Lower lobe of right lung (tissue), 2 donors: ENCODE data around the gene ZFP2. TPM values are rescaled to one million over a fixed set of nuclear protein-coding genes. Genes with fewer than 3 reads are reported as not detected.
A peak's percentile ranks its signal among the peaks of the same experiment; 100 is the strongest.

Source experiments
- ATAC-seq, 2 donors: fragments of 200-7000 bp; cut with Tn5 transposase; one replicate each; pipeline ENCODE4 v1.9.1; 2020 to 2022; ENCODE audit warnings: mild to moderate bottlenecking in 2 of 2, moderate library complexity in 2 of 2
- DNase-seq: peaks from one replicate; pipeline ENCODE4 v3.0.0-alpha.2; 2020
- H3K27ac ChIP-seq: fragments of 200-600 bp; one replicate; pipeline ENCODE4 v1.8.0; 2022
- H3K27me3 ChIP-seq: fragments of 200-600 bp; one replicate; pipeline ENCODE4 v1.8.0; 2022; ENCODE audit warnings: low read depth
- H3K36me3 ChIP-seq: fragments of 200-600 bp; one replicate; pipeline ENCODE4 v1.8.0; 2022; ENCODE audit warnings: mild to moderate bottlenecking
- H3K4me1 ChIP-seq: fragments of 200-600 bp; one replicate; pipeline ENCODE4 v1.8.0; 2022
- H3K4me3 ChIP-seq: fragments of 200-600 bp; one replicate; pipeline ENCODE4 v1.8.0; 2022; ENCODE audit warnings: mild to moderate bottlenecking
- H3K9me3 ChIP-seq: fragments of 200-600 bp; one replicate; pipeline ENCODE4 v1.8.0; 2022
- CTCF ChIP-seq: fragments of 200-600 bp; IDR thresholded peaks from one replicate; pipeline ENCODE4 v1.8.0; 2022; ENCODE audit warnings: antibody characterized with exemption, mild to moderate bottlenecking
- intact Hi-C: fragments of 100-400 bp; cut with DNase I; formaldehyde crosslinking; loops from one replicate; pipeline ENCODE4 v1.11.0; 2022
- total RNA-seq: library from RNA; stranded (reverse); fragmentation: NEBNext Ultra II Directional; extraction: Animal tissue kit (Norgen Biotek cat#: 25700); gene quantifications from one replicate; pipeline ENCODE4 v1.2.1, GENCODE V29; 2021
- donor health status: DM: no; HTN: yes; CAD: no; lungs with severe emphysema.

ZFP2 gene
- total RNA-seq, 1 donor from 2014 or later: 2.0 TPM

GRCh38 chr5:178941361-178941760 is 45.6 kb downstream of the ZFP2 start:
- DNase-seq (peak; percentile 44), ATAC-seq (peak in 1 of 2 donors; percentile 25)
- TF ChIP-seq CTCF: no peak
- peak overlapping the region; percentile 66 for H3K27ac ChIP-seq
- peak overlapping the region; percentile 66 for H3K4me3 ChIP-seq
- H3K4me1 ChIP-seq: no peaks in the 10 kb centered on the region
- H3K9me3 ChIP-seq: peaks cover 53% of the 10 kb centered on the region
- intact Hi-C loops: no loop called here
- H3K27me3 ChIP-seq: no peaks in the 10 kb centered on the region
- H3K36me3 ChIP-seq: no peaks in the 10 kb centered on the region

- TF ChIP-seq CTCF: no peak
- no peak for DNase-seq
- intact Hi-C loops: no loop called here
- Histone ChIP-seq H3K27ac (no peak overlapping the region), H3K4me3 (no peak overlapping the region), H3K9me3 (peaks cover 96% of the 10 kb centered on the region), H3K27me3 (no peaks in the 10 kb centered on the region), H3K36me3 (peaks cover 4% of the 10 kb centered on the region), H3K4me1 (no peaks in the 10 kb centered on the region)
- ATAC-seq: no peak
Observed at GRCh38 chr5:178965465-178966055, 69.8 kb downstream of the ZFP2 start.

- intact Hi-C loops: no loop called here
- Histone ChIP-seq H3K27ac (no peak overlapping the region), H3K4me3 (no peak overlapping the region), H3K9me3 (peaks cover 77% of the 10 kb centered on the region), H3K4me1 (no peaks in the 10 kb centered on the region), H3K27me3 (no peaks in the 10 kb centered on the region), H3K36me3 (no peaks in the 10 kb centered on the region)
- no peak for TF ChIP-seq CTCF
- ATAC-seq (no peak), DNase-seq (no peak)
Observed at GRCh38 chr5:178981381-178981780, 85.7 kb downstream of the ZFP2 start.

Other genes with a start within 250 kb of the ZFP2 start
- gene ZNF354A, start 165.3 kb upstream of the ZFP2 start, total RNA-seq: 8.7 TPM
- 15.0 TPM for gene ZNF354B, start 36.0 kb upstream of the ZFP2 start, total RNA-seq
- 2.6 TPM for gene ZNF454, start 45.3 kb downstream of the ZFP2 start, total RNA-seq
- gene GRM6, start 99.4 kb downstream of the ZFP2 start, total RNA-seq: not detected
- gene ZNF879, start 127.9 kb downstream of the ZFP2 start, total RNA-seq: 7.3 TPM
- 6.7 TPM for gene ZNF354C, start 164.5 kb downstream of the ZFP2 start, total RNA-seq